ENCODE measurements around the gene PI4KA. TPM values are rescaled to one million over a fixed set of nuclear protein-coding genes. Genes with fewer than 3 reads are reported as not detected.

The PI4KA gene
- total RNA-seq, 1 donor from 2014 or later, result 24.4 TPM

GRCh38 chr22:20809538-20810185 lies 48.9 kb downstream of the PI4KA start:
- no peak overlapping the region for H3K27ac Mint-ChIP-seq
- TF ChIP-seq EZH2phosphoT487 (IDR thresholded peaks at IDR 0.05), result no peak
- TF ChIP-seq, protein P1, sequence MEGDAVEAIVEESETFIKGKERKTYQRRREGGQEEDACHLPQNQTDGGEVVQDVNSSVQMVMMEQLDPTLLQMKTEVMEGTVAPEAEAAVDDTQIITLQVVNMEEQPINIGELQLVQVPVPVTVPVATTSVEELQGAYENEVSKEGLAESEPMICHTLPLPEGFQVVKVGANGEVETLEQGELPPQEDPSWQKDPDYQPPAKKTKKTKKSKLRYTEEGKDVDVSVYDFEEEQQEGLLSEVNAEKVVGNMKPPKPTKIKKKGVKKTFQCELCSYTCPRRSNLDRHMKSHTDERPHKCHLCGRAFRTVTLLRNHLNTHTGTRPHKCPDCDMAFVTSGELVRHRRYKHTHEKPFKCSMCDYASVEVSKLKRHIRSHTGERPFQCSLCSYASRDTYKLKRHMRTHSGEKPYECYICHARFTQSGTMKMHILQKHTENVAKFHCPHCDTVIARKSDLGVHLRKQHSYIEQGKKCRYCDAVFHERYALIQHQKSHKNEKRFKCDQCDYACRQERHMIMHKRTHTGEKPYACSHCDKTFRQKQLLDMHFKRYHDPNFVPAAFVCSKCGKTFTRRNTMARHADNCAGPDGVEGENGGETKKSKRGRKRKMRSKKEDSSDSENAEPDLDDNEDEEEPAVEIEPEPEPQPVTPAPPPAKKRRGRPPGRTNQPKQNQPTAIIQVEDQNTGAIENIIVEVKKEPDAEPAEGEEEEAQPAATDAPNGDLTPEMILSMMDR (IDR thresholded peaks at IDR 0.05), result no peak
- TF ChIP-seq EZH2 (IDR thresholded peaks at IDR 0.05), result no peak
- H3K9ac ChIP-seq, result no peak overlapping the region
- no peaks in the 10 kb centered on the region for H3K79me2 ChIP-seq (ENCODE audit: low read depth)
- H4K20me1 ChIP-seq (ENCODE audit: low read depth), result no peaks in the 10 kb centered on the region
- H3K36me3 Mint-ChIP-seq, result peaks cover 48% of the 10 kb centered on the region
- peaks cover 9% of the 10 kb centered on the region for H3K4me1 Mint-ChIP-seq
- DNase-seq (ENCODE audit: low spot score), result no peak
- H3F3A ChIP-seq (ENCODE audit: low read depth), result no peaks in the 10 kb centered on the region
- H3K27me3 ChIP-seq, result no peaks in the 10 kb centered on the region
- no peak overlapping the region for H3K4me3 Mint-ChIP-seq
- H3K36me3 ChIP-seq, result no peaks in the 10 kb centered on the region
- no peak overlapping the region for H2AFZ ChIP-seq (replicated peaks)
- peaks cover 2% of the 10 kb centered on the region for H3K27me3 Mint-ChIP-seq (ENCODE audit: insufficient read depth, low read depth)
- no peak overlapping the region for H3K4me3 ChIP-seq
- no peaks in the 10 kb centered on the region for H3K4me1 ChIP-seq
- H3K9me3 ChIP-seq (ENCODE audit: low read depth), result no peaks in the 10 kb centered on the region
- H3K27ac ChIP-seq, result no peak overlapping the region
- H3K9me3 Mint-ChIP-seq, result no peaks in the 10 kb centered on the region
- H3K4me2 ChIP-seq, result no peak overlapping the region

DNA sequence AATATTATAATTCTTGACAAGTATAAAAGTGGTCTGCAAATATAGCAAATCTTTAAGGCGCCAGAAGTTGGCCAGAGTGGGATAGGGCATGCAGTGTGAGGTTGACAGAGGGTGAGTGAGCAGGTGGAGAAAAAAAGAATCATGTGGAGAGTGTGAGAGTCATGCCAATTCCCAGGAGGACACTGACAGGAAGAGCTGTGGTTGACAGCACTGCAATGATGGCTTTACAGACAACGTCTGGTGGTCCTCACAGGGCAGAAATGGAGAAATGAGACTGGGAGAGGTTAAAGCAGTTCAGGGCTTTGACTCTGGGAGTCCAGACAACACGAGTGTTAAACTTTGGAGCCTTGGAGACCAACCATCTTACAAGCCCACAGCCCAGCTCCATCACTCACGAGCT lies 49.8 kb downstream of the PI4KA start:
- no peak overlapping the region for H3K9ac ChIP-seq
- DNase-seq (ENCODE audit: low spot score), result no peak
- no peak overlapping the region for H3K4me3 ChIP-seq
- H3K79me2 ChIP-seq (ENCODE audit: low read depth), result no peaks in the 10 kb centered on the region
- H3K4me2 ChIP-seq, result no peak overlapping the region
- peaks cover 51% of the 10 kb centered on the region for H3K36me3 Mint-ChIP-seq
- H3K4me3 Mint-ChIP-seq, result no peak overlapping the region
- H3K9me3 ChIP-seq (ENCODE audit: low read depth), result no peaks in the 10 kb centered on the region
- H3K36me3 ChIP-seq, result no peaks in the 10 kb centered on the region
- H4K20me1 ChIP-seq (ENCODE audit: low read depth), result no peaks in the 10 kb centered on the region
- no peaks in the 10 kb centered on the region for H3F3A ChIP-seq (ENCODE audit: low read depth)
- H3K9me3 Mint-ChIP-seq, result no peaks in the 10 kb centered on the region
- TF ChIP-seq EZH2 (IDR thresholded peaks at IDR 0.05) (no peak), EZH2phosphoT487 (IDR thresholded peaks at IDR 0.05) (no peak)
- TF ChIP-seq, protein P1 (IDR thresholded peaks at IDR 0.05), result no peak
- peaks cover 16% of the 10 kb centered on the region for H3K4me1 Mint-ChIP-seq
- no peak overlapping the region for H3K27ac Mint-ChIP-seq
- H3K27me3 ChIP-seq, result no peaks in the 10 kb centered on the region
- H3K27me3 Mint-ChIP-seq (ENCODE audit: insufficient read depth, low read depth), result peaks cover 4% of the 10 kb centered on the region
- H3K4me1 ChIP-seq, result no peaks in the 10 kb centered on the region
- no peak overlapping the region for H3K27ac ChIP-seq
- H2AFZ ChIP-seq (replicated peaks), result no peak overlapping the region

- Mint-ChIP-seq H3K4me1 (peaks cover 16% of the 10 kb centered on the region), H3K36me3 (peaks cover 44% of the 10 kb centered on the region), H3K9me3 (no peaks in the 10 kb centered on the region), H3K27me3 (ENCODE audit: insufficient read depth, low read depth) (peaks cover 4% of the 10 kb centered on the region), H3K27ac (no peak overlapping the region), H3K4me3 (no peak overlapping the region)
- Histone ChIP-seq H3K4me2 (no peak overlapping the region), H3K27ac (no peak overlapping the region), H3F3A (ENCODE audit: low read depth) (no peaks in the 10 kb centered on the region), H3K9ac (no peak overlapping the region), H3K4me3 (no peak overlapping the region), H3K27me3 (no peaks in the 10 kb centered on the region), H4K20me1 (ENCODE audit: low read depth) (no peaks in the 10 kb centered on the region), H3K4me1 (no peaks in the 10 kb centered on the region), H2AFZ (replicated peaks) (no peak overlapping the region), H3K79me2 (ENCODE audit: low read depth) (no peaks in the 10 kb centered on the region), H3K9me3 (ENCODE audit: low read depth) (no peaks in the 10 kb centered on the region), H3K36me3 (no peaks in the 10 kb centered on the region)
- no peak for TF ChIP-seq EZH2 (IDR thresholded peaks at IDR 0.05)
- TF ChIP-seq, protein P1 (IDR thresholded peaks at IDR 0.05), result no peak
- TF ChIP-seq EZH2phosphoT487 (IDR thresholded peaks at IDR 0.05), result no peak
- no peak for DNase-seq (ENCODE audit: low spot score)
Observed at GRCh38 chr22:20807315-20807752, 51.3 kb downstream of the PI4KA start.

Data from neural progenitor cell (in vitro differentiated cells).